Heart right ventricle (tissue), 16 donors: Measurements from ENCODE around the gene CD276. TPM values are rescaled to one million over a fixed set of nuclear protein-coding genes. Genes with fewer than 3 reads are reported as not detected.

Source experiments
- ATAC-seq, 8 donors: fragments of 200-7000 bp; cut with Tn5 transposase; one replicate each; pipeline ENCODE4 v1.9.1; 2020; ENCODE audit warnings: mild to moderate bottlenecking in 8 of 8, moderate library complexity in 8 of 8, moderate number of reproducible peaks in 1 of 8
- DNase-seq, 2 donors: peaks; one replicate each; pipeline ENCODE4 v3.0.0-alpha.2; 2020
- H3K27ac ChIP-seq, 10 donors: fragments of 200-600 bp; sonication (generic) in 2 of 10; one replicate each; pipeline versions ENCODE4 v1.5.0 to v1.8.0; 2020 to 2022; ENCODE audit warnings: mild to moderate bottlenecking in 3 of 10
- H3K27me3 ChIP-seq, 7 donors: fragments of 200-600 bp; one replicate each; pipeline ENCODE4 v1.8.0; 2021 to 2022; ENCODE audit warnings: mild to moderate bottlenecking in 2 of 7
- H3K36me3 ChIP-seq, 9 donors: fragments of 200-600 bp; sonication (generic) in 1 of 9; one replicate each; pipeline versions ENCODE4 v1.5.0 to v1.8.0; 2020 to 2022; ENCODE audit warnings: mild to moderate bottlenecking in 2 of 9
- H3K4me1 ChIP-seq, 9 donors: fragments of 200-600 bp; sonication (generic) in 1 of 9; one replicate each; pipeline versions ENCODE4 v1.5.0 to v1.8.0; 2020 to 2022; ENCODE audit warnings: mild to moderate bottlenecking in 4 of 9
- H3K4me3 ChIP-seq, 10 donors: fragments of 200-600 bp; sonication (generic) in 2 of 10; one replicate each; pipeline versions ENCODE4 v1.5.0 to v1.8.0; 2020 to 2022; ENCODE audit warnings: mild to moderate bottlenecking in 7 of 10, moderate library complexity in 2 of 10
- H3K9me3 ChIP-seq, 11 donors: fragments of 200-600 bp in 10 of 11; sonication (generic) in 2 of 11; one replicate each; pipeline versions ENCODE4 v1.5.0 to v1.8.0; 2013 to 2022; ENCODE audit warnings: mild to moderate bottlenecking in 2 of 11, control low read depth in 1 of 11, moderate library complexity in 1 of 11
- CTCF ChIP-seq, 9 donors: fragments of 200-600 bp; sonication (generic) in 2 of 9; IDR thresholded peaks; one replicate each; pipeline versions ENCODE4 v1.5.0 to v1.8.0; 2021 to 2022; ENCODE audit warnings: antibody characterized with exemption in 9 of 9, mild to moderate bottlenecking in 5 of 9, moderate library complexity in 1 of 9
- WGBS, 2 donors: extraction: QIAGEN DNeasy Blood & Tissue Kit; methylation state at CpG; one replicate each; pipeline ENCODE4 v1.1.7; 2013; ENCODE audit warnings: inconsistent platforms in 1 of 2; 5-methylcytosine and 5-hydroxymethylcytosine counted together
- intact Hi-C, 10 donors: fragments of 100-400 bp; cut with DNase I; formaldehyde crosslinking; loops; one replicate each; pipeline versions ENCODE4 v1.11.1 to v1.14.2; 2022
- polyA plus RNA-seq, 2 donors: library from polyadenylated mRNA; stranded (reverse); fragments of 200-250 nt; gene quantifications; one replicate each; pipeline ENCODE4 v1.2.3, GENCODE V29; 2013
- total RNA-seq, 10 donors: library from RNA; stranded (reverse); fragmentation: NEBNext Ultra II Directional in 3 of 10; extraction: Animal tissue kit (Norgen Biotek cat#: 25700) in 3 of 10; gene quantifications; one replicate each; pipeline versions ENCODE4 v1.2.1 to v1.2.4, GENCODE V29; 2021 to 2023
- donor health status: Arrhythmogenic right ventricular cardiomyopathy.
- donor health status: ischemic (EF 13 %, LVEDD 7.1; RV severe dilation, severe dysfunction).
- donor health status: healthy with polysubstance abuse.
- donor health status: DM: no; HTN: yes; CAD: no.
- donor health status: DM: no; HTN: no; CAD: no.
- donor health status: ischemic (EF 25% LVEDD 6.9; RV normal size, moderate dysfunction).
- donor health status: ischemic (EF 25% LVEDD 5.7; RV mildly dilated, moderate dysfunction).
- donor health status: healthy.
- donor health status: DM: yes; HTN: yes; CAD: no.
- donor health status: Ischemic cardiomyopathy.
- donor health status: ischemic (EF 35%, LVEDD 5.7; RV mildly dilated, moderate dysfunction).
- donor health status: nonischemic (EF 11% LVEDD 7.7; RV severe dilation, severe dysfunction).
- donor health status: DM: yes; HTN: yes; CAD: no.
- donor health status: PGD.
- donor health status: ischemic (EF 29% LVEDD 5.4; RV normal size, mild dysfunction).
- donor health status: nonischemic (EF 23%, LVEDD 6.1; RV moderate dilation, normal function).

Gene CD276
- total and polyA plus RNA-seq, 12 donors, result 26.5 to 77.1 (median 38.1) TPM

- 89 to 90% methylated on average over 2 of the region's 2 CpGs for WGBS, 2 donors
- Histone ChIP-seq H3K36me3 (no peaks in the 10 kb centered on the region), H3K4me1 (peaks cover 0 to 11% (median 0%) of the 10 kb centered on the region in 9 donors), H3K9me3 (peaks cover 0 to 3% (median 0%) of the 10 kb centered on the region in 11 donors), H3K27ac (no peak overlapping the region), H3K27me3 (peaks cover 0 to 12% (median 0%) of the 10 kb centered on the region in 7 donors), H3K4me3 (no peak overlapping the region)
- intact Hi-C loops, result no loop called here
- DNase-seq (no peak), ATAC-seq (no peak)
- no peak for TF ChIP-seq CTCF (IDR thresholded peaks at IDR 0.05)
These were observed 36.2 kb upstream of the CD276 start for GRCh38 chr15:73648014-73648295.

GRCh38 chr15:73650416-73651126 is 33.6 kb upstream of the CD276 start:
- Histone ChIP-seq H3K4me3 (no peak overlapping the region), H3K4me1 (peaks cover 0 to 11% (median 0%) of the 10 kb centered on the region in 9 donors), H3K27ac (peak overlapping the region in 1 of 10 donors; percentile 28), H3K9me3 (peaks cover 0 to 3% (median 0%) of the 10 kb centered on the region in 11 donors), H3K36me3 (no peaks in the 10 kb centered on the region), H3K27me3 (peaks cover 0 to 12% (median 0%) of the 10 kb centered on the region in 7 donors)
- TF ChIP-seq CTCF (IDR thresholded peaks at IDR 0.05), result no peak
- ATAC-seq, result peak in 2 of 8 donors; percentile 25 to 48
- intact Hi-C loops, result no loop called here
- 60 to 64% methylated on average over 3 of the region's 3 CpGs for WGBS, 2 donors
- DNase-seq, result no peak

- Histone ChIP-seq H3K4me3 (no peak overlapping the region), H3K9me3 (peaks cover 0 to 3% (median 0%) of the 10 kb centered on the region in 11 donors), H3K36me3 (no peaks in the 10 kb centered on the region), H3K4me1 (peaks cover 0 to 11% (median 0%) of the 10 kb centered on the region in 9 donors), H3K27ac (no peak overlapping the region), H3K27me3 (peaks cover 0 to 7% (median 0%) of the 10 kb centered on the region in 7 donors)
- WGBS, 2 donors, result 78 to 80% methylated on average over 3 of the region's 3 CpGs
- no peak for DNase-seq
- no peak for TF ChIP-seq CTCF (IDR thresholded peaks at IDR 0.05)
- intact Hi-C loops, result no loop called here
- no peak for ATAC-seq
These were observed 29.5 kb upstream of the CD276 start for GRCh38 chr15:73654659-73655058.

GRCh38 chr15:73655724-73656123 is 28.5 kb upstream of the CD276 start:
- H3K27ac ChIP-seq, result no peak overlapping the region
- peaks cover 0 to 3% (median 0%) of the 10 kb centered on the region in 11 donors for H3K9me3 ChIP-seq
- peaks cover 0 to 7% (median 0%) of the 10 kb centered on the region in 7 donors for H3K27me3 ChIP-seq
- no peaks in the 10 kb centered on the region for H3K36me3 ChIP-seq
- peaks cover 0 to 6% (median 0%) of the 10 kb centered on the region in 9 donors for H3K4me1 ChIP-seq
- no peak overlapping the region for H3K4me3 ChIP-seq
- intact Hi-C loops, result no loop called here
- TF ChIP-seq CTCF (IDR thresholded peaks at IDR 0.05), result no peak
- WGBS, 2 donors, result 57 to 67% methylated on average over 2 of the region's 2 CpGs
- ATAC-seq, result no peak
- DNase-seq, result no peak
